ENCODE measurements around the gene DMRTA2.

Gene DMRTA2

GRCh38 chr1:50422946-50423669 is at the start of gene DMRTA2:
Gene DMRTA2, minus strand, starts transcription at chr1:50423443. Its CDS starts 1,907 bp downstream, at chr1:50421536.
- DNase-seq, result no peak

- no peak for DNase-seq
Observed at GRCh38 chr1:50471967-50472366, 48.7 kb upstream of the DMRTA2 start.

GRCh38 chr1:50462964-50463363 is 39.7 kb upstream of the DMRTA2 start:
- no peak for DNase-seq

GRCh38 chr1:50458507-50458906 is 35.3 kb upstream of the DMRTA2 start:
- no peak for DNase-seq

- DNase-seq, result no peak
Observed at GRCh38 chr1:50454911-50455310, 31.7 kb upstream of the DMRTA2 start.

GRCh38 chr1:50453266-50453665 is 30.0 kb upstream of the DMRTA2 start:
- DNase-seq, result no peak

GRCh38 chr1:50452700-50453099 is 29.5 kb upstream of the DMRTA2 start:
- no peak for DNase-seq

GRCh38 chr1:50450861-50451653 is 27.8 kb upstream of the DMRTA2 start:
- DNase-seq, result no peak

GRCh38 chr1:50447961-50448360 is 24.7 kb upstream of the DMRTA2 start:
- no peak for DNase-seq

GRCh38 chr1:50441183-50441582 is 17.9 kb upstream of the DMRTA2 start:
- no peak for DNase-seq

- no peak for DNase-seq
Observed at GRCh38 chr1:50438945-50439344, 15.7 kb upstream of the DMRTA2 start.

- DNase-seq, result no peak
Observed at GRCh38 chr1:50436489-50436888, 13.2 kb upstream of the DMRTA2 start.

- no peak for DNase-seq
Observed at GRCh38 chr1:50430010-50430405, 6.8 kb upstream of the DMRTA2 start.

- no peak for DNase-seq
Observed at GRCh38 chr1:50427818-50428779, 4.9 kb upstream of the DMRTA2 start.

- DNase-seq, result no peak
Observed at GRCh38 chr1:50427086-50427817, 4.0 kb upstream of the DMRTA2 start.

GRCh38 chr1:50426702-50427085 is 3.5 kb upstream of the DMRTA2 start:
- no peak for DNase-seq

GRCh38 chr1:50426108-50426700 is 3.0 kb upstream of the DMRTA2 start:
- DNase-seq, result no peak

GRCh38 chr1:50425376-50426107 is 2.3 kb upstream of the DMRTA2 start:
- no peak for DNase-seq

- no peak for DNase-seq
Observed at GRCh38 chr1:50424884-50425375, 1.7 kb upstream of the DMRTA2 start.

GRCh38 chr1:50424045-50424883 is 1.0 kb upstream of the DMRTA2 start:
- DNase-seq, result no peak

All from stimulated activated CD4-positive, alpha-beta T cell treated with anti-CD3 and anti-CD28 coated beads, Interleukin-4, amount 100 ng/mL, for 24 hours (primary cell).